HFFc6 (cell line): ENCODE data around the gene STAB2. TPM values are rescaled to one million over a fixed set of nuclear protein-coding genes. Genes with fewer than 3 reads are reported as not detected.

Source experiments
- DNase-seq: peaks from one replicate; pipeline ENCODE4 v3.0.0-alpha.2; 2018
- H3K27ac Mint-ChIP-seq: 2 replicates; pipeline ENCODE4 v1.8.0; 2020; ENCODE audit warnings: mild to moderate bottlenecking, mixed read lengths
- H3K27me3 Mint-ChIP-seq: 2 replicates; pipeline ENCODE4 v1.8.0; 2021; ENCODE audit warnings: mild to moderate bottlenecking, moderate library complexity, mixed read lengths; ENCODE audit not compliant: insufficient read depth
- H3K36me3 Mint-ChIP-seq: 2 replicates; pipeline ENCODE4 v1.8.0; 2021; ENCODE audit warnings: low read depth, mixed read lengths
- H3K4me1 Mint-ChIP-seq: 2 replicates; pipeline ENCODE4 v1.8.0; 2020; ENCODE audit warnings: low read depth, mixed read lengths
- H3K4me3 Mint-ChIP-seq: 2 replicates; pipeline ENCODE4 v1.8.0; 2020; ENCODE audit warnings: mild to moderate bottlenecking, moderate library complexity, mixed read lengths
- H3K9me3 Mint-ChIP-seq: 2 replicates; pipeline ENCODE4 v1.8.0; 2020; ENCODE audit warnings: mild to moderate bottlenecking, mixed read lengths
- total RNA-seq, 6 experiments: library from RNA; stranded (reverse); fragmentation: NEBNext Ultra II Directional; extraction: Animal tissue kit (Norgen Biotek cat#: 25700); gene quantifications; 2 replicates in 1 of 6; 3 replicates in 5 of 6; pipeline ENCODE4 v1.2.3, GENCODE V29; 2021
- TF ChIP-seq, protein P1 (sequence below): fragments of 200-600 bp; sonication (generic); IDR thresholded peaks from 2 replicates; pipeline ENCODE4 v1.5.0; 2021; ENCODE audit warnings: antibody characterized with exemption, mild to moderate bottlenecking

STAB2 gene
- total RNA-seq, 6 experiments from 2014 or later = not detected

DNA sequence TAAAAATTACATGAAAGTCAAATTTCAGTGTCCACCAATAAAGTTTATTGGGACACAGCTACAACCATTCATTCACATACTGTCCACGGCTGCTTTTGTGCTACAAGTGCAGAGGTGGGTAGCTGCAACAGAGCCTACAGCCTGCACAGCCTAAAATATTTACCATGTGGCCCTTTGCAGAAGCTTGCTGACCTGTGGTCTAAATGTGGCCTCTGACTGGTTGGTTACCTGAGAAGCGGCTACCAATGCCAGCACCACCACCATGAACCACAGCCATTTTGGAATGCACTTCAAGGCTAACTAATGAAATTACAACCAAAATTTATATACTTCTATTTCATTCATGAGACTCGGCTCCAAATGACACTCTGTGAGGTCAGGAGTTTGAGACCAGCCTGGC lies 195.3 kb downstream of the STAB2 start:
- no peak for DNase-seq
- H3K27ac Mint-ChIP-seq = no peak overlapping the region
- peaks cover 48% of the 10 kb centered on the region for H3K36me3 Mint-ChIP-seq
- H3K4me3 Mint-ChIP-seq = no peak overlapping the region
- H3K4me1 Mint-ChIP-seq = peaks cover 40% of the 10 kb centered on the region
- TF ChIP-seq, protein P1, sequence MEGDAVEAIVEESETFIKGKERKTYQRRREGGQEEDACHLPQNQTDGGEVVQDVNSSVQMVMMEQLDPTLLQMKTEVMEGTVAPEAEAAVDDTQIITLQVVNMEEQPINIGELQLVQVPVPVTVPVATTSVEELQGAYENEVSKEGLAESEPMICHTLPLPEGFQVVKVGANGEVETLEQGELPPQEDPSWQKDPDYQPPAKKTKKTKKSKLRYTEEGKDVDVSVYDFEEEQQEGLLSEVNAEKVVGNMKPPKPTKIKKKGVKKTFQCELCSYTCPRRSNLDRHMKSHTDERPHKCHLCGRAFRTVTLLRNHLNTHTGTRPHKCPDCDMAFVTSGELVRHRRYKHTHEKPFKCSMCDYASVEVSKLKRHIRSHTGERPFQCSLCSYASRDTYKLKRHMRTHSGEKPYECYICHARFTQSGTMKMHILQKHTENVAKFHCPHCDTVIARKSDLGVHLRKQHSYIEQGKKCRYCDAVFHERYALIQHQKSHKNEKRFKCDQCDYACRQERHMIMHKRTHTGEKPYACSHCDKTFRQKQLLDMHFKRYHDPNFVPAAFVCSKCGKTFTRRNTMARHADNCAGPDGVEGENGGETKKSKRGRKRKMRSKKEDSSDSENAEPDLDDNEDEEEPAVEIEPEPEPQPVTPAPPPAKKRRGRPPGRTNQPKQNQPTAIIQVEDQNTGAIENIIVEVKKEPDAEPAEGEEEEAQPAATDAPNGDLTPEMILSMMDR = no peak
- H3K27me3 Mint-ChIP-seq = no peaks in the 10 kb centered on the region; the same call in 1 of the 2 replicates
- H3K9me3 Mint-ChIP-seq = no peaks in the 10 kb centered on the region

DNA sequence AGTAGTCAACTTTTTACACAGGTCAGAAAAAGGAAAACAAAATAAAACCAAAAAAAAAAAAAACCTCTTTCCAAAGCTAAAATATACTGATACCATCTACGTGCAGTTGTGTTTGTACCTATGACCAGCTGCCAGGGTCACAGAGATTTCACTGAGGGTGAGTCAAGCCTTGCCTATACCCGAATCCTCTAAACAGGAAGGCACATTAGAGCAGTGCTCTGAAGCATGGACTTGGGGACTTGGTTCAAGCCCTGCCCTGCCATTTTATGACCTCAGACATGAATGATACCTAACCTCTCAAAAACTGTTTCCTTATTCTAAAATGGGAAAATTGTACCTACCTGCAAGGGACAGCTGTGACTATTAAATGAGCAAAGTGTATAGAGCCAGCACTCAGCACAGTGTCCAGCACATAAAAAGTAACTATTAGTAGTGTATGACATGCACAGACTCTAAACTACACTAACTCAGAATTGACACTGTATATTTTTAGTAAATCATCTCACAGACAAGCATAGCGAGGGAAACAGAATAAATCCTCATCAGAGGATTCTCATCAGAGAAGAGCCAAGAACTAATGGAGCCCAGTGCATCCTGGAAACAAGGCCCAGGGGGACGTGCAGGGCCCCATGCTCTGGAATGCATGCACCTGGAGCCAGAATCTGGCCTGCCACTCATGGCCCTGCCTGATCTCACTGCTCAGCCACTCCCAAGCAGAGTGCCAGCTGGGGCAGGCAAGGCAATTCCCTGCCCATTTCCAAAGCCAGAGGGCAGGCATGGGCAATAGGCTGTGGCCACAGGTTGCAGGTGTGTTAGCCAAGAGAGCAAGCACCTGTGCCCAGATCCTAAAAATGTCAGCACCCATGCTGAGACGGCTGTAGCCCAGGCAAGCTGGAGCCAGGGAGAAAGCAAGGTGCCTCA lies 196.9 kb downstream of the STAB2 start:
- peaks cover 38% of the 10 kb centered on the region for H3K36me3 Mint-ChIP-seq
- no peak overlapping the region for H3K4me3 Mint-ChIP-seq
- no peaks in the 10 kb centered on the region for H3K9me3 Mint-ChIP-seq
- no peak for DNase-seq
- H3K27me3 Mint-ChIP-seq = no peaks in the 10 kb centered on the region; the same call in 1 of the 2 replicates
- TF ChIP-seq, protein P1 = no peak
- no peak overlapping the region for H3K27ac Mint-ChIP-seq
- H3K4me1 Mint-ChIP-seq = peaks cover 35% of the 10 kb centered on the region

DNA sequence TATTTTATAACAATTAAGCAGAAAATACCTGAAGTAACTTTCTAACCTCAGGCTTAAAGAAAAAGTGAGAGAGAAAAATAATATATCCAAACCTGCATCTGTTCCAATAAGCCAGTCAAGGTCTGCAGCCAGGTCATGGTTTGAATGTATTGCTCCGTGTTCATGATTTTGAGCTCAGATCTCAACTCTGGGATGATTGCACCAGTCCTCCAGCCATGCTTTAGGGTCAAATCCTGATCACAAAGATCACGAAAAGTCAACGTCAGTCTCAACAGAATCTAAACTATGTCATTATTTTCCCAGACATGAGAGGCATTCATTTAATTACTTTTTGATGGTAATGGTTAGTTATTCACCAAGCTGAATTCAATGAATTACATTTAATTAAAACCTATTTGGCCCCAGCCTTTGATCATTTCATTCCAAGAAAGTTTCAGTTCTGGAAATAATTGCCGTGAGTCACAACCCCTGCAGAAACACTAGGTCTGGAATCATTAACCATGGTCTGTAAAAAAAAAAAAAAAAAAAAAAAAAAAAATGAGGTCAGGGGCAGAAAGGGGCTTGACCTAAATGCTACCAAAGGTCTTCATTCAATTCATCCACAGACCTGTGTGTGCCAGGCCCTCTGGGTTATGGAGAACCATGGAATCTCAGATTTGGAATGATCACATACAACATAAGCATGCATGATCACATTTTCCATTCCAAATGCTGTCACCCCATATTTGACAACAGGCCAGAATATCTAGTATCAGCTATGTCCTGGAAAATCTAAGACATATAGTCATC lies 198.4 kb downstream of the STAB2 start:
- peak overlapping the region; percentile 41; the same call in 1 of the 2 replicates for H3K27ac Mint-ChIP-seq
- DNase-seq = peak; percentile 14
- no peak overlapping the region for H3K4me3 Mint-ChIP-seq
- no peaks in the 10 kb centered on the region; the same call in 1 of the 2 replicates for H3K27me3 Mint-ChIP-seq
- peaks cover 28% of the 10 kb centered on the region for H3K36me3 Mint-ChIP-seq
- no peaks in the 10 kb centered on the region for H3K9me3 Mint-ChIP-seq
- TF ChIP-seq, protein P1 = no peak
- H3K4me1 Mint-ChIP-seq = peaks cover 21% of the 10 kb centered on the region

DNA sequence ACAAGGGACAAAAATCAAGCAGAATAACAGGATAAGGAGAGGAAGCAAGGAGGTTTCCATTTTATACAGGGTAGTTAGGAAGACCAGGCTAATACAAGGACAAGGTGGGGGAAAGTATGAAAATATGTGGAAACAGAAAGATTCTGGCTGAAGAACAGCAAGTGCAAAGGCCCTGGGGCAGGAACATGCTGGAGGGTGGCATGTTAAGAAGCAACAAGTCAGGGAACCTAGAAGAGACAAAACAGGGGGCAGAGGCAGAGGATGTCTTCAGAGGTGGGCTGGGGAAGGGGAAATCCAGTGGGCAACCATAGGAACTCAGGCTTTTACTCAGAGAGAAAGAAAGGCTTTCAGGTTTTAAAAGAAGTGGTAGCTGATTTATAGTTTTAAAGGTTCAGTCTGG lies 199.1 kb downstream of the STAB2 start:
- H3K4me3 Mint-ChIP-seq = no peak overlapping the region
- H3K4me1 Mint-ChIP-seq = peaks cover 19% of the 10 kb centered on the region
- H3K9me3 Mint-ChIP-seq = no peaks in the 10 kb centered on the region
- DNase-seq = no peak
- H3K27ac Mint-ChIP-seq = peak overlapping the region; percentile 32
- peaks cover 28% of the 10 kb centered on the region for H3K36me3 Mint-ChIP-seq
- TF ChIP-seq, protein P1 = no peak
- H3K27me3 Mint-ChIP-seq = no peaks in the 10 kb centered on the region; the same call in 1 of the 2 replicates

DNA sequence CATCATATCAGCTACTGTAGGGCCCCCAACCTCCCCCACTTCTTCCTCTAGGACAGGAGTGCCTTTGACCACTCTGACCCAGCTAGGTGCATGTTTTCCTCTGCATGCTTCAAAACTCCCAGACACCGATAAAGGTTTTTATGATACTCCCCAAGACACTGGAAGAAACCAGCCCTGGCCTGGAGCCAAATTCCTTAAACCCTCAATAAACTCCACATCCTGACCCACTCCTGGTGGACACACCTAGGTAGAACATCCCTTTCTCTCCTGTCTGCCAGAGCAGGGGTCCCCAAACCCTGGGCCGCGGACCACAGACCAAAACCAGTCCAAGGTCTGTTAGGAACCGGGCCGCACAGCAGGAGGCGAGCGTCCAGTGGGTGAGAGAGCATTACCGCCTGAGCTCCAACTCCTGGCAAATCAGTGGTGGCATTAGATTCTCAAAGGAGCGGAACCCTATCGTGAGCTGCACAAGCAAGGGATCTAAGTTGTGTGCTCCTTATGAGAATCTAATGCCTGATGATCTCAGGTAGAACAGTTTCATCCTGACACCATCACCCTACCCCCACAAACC lies 204.4 kb downstream of the STAB2 start:
- Mint-ChIP-seq H3K9me3 (no peaks in the 10 kb centered on the region), H3K4me1 (no peaks in the 10 kb centered on the region; the same call in 1 of the 2 replicates), H3K36me3 (peaks cover 23% of the 10 kb centered on the region; the same call in 1 of the 2 replicates), H3K27ac (no peak overlapping the region), H3K4me3 (no peak overlapping the region), H3K27me3 (no peaks in the 10 kb centered on the region)
- TF ChIP-seq, protein P1 = no peak
- DNase-seq = no peak
